Neural progenitor cell (in vitro differentiated cells): ENCODE results near the gene ARL15.

Experiments used
- EZH2phosphoT487 ChIP-seq: fragments of 200-600 bp; sonication (generic); IDR thresholded peaks from 2 replicates; pipeline ENCODE4 v1.6.1; 2017; ENCODE audit warnings: antibody characterized with exemption
- TF ChIP-seq, protein P1 (sequence below): fragments of 200-600 bp; sonication (generic); IDR thresholded peaks from 2 replicates; pipeline ENCODE4 v1.5.1; 2017; ENCODE audit warnings: antibody characterized with exemption, mild to moderate bottlenecking

DNA sequence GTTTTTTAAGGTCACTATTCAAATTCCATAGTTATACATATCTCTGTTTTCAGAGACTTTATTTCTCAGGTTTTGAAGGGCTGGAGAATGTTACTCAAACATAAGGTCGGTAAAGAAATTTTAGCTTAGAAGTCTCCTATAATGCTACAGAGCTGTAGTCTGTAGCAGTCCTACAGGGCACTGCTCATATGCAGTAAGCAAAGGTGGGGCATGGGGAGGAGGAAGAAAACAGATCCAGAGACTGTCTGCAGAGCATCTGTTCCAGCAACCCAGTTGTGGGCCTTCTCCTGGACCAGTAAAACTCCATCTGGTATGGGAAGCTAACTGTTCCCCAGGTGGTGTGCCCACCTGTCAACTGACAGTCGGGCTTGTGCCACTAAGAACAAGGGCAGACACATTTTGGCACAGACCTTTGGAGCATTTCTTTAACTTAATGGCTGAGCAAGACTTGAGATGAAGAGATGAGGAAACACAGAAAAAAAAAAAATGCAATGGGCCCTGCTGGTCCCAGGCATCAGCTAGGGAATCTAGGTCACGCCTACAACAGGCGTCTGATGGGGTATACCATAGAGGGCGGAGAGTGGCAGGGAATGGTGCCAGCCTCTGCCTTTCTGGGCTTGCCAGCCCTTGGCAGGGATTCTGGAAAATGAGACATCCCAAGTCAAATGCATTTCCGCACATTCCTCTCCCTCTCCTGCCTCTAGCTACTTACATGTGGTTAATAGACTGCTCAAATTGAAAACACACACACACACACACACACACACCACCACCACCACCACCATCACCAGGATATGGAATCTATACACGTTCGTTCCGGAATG, 218.9 kb downstream of the ARL15 start:
- TF ChIP-seq, protein P1, sequence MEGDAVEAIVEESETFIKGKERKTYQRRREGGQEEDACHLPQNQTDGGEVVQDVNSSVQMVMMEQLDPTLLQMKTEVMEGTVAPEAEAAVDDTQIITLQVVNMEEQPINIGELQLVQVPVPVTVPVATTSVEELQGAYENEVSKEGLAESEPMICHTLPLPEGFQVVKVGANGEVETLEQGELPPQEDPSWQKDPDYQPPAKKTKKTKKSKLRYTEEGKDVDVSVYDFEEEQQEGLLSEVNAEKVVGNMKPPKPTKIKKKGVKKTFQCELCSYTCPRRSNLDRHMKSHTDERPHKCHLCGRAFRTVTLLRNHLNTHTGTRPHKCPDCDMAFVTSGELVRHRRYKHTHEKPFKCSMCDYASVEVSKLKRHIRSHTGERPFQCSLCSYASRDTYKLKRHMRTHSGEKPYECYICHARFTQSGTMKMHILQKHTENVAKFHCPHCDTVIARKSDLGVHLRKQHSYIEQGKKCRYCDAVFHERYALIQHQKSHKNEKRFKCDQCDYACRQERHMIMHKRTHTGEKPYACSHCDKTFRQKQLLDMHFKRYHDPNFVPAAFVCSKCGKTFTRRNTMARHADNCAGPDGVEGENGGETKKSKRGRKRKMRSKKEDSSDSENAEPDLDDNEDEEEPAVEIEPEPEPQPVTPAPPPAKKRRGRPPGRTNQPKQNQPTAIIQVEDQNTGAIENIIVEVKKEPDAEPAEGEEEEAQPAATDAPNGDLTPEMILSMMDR, result no peak
- TF ChIP-seq EZH2phosphoT487, result no peak
